Endodermal cell (in vitro differentiated cells): ENCODE data around the gene RFWD3. TPM values are rescaled to one million over a fixed set of nuclear protein-coding genes. Genes with fewer than 3 reads are reported as not detected.
"Not testable (repeated sequence)": the region's sequence is repeated elsewhere in the genome, so short reads cannot be mapped to it uniquely, and the experiment has no call there.

Experiments used
- DNase-seq: peaks from one replicate; pipeline ENCODE4 v3.0.0-alpha.2; 2017
- H3K27ac ChIP-seq: 2 replicates; pipeline ENCODE4 v1.5.1; 2013; ENCODE audit warnings: mild to moderate bottlenecking, low read depth, low read length, moderate library complexity
- H3K27me3 ChIP-seq: 2 replicates; pipeline ENCODE4 v1.6.1; 2013; ENCODE audit warnings: mild to moderate bottlenecking, low read length, moderate library complexity; ENCODE audit not compliant: insufficient read depth, control insufficient read depth, poor library complexity, severe bottlenecking
- H3K36me3 ChIP-seq: 2 replicates; pipeline ENCODE4 v1.7.0; 2013; ENCODE audit warnings: mild to moderate bottlenecking, low read length, moderate library complexity; ENCODE audit not compliant: control insufficient read depth, insufficient read depth
- H3K4me1 ChIP-seq: one replicate; pipeline ENCODE4 v1.7.0; 2013; ENCODE audit warnings: low read length; ENCODE audit not compliant: control insufficient read depth, insufficient read depth
- H3K4me3 ChIP-seq: 2 replicates; pipeline ENCODE4 v1.5.1; 2013; ENCODE audit warnings: mild to moderate bottlenecking, low read length, moderate library complexity
- H3K9ac ChIP-seq: 2 replicates; pipeline ENCODE4 v1.6.1; 2013; ENCODE audit warnings: mild to moderate bottlenecking, low read length, moderate library complexity; ENCODE audit not compliant: poor library complexity, severe bottlenecking; ENCODE audit errors: extremely low read depth
- H3K9me3 ChIP-seq: 2 replicates; pipeline ENCODE4 v1.6.1; 2013; ENCODE audit warnings: mild to moderate bottlenecking, low read length, moderate library complexity; ENCODE audit not compliant: control insufficient read depth
- H3K27ac Mint-ChIP-seq: 2 replicates; pipeline ENCODE4 v1.8.0; 2020; ENCODE audit warnings: mixed read lengths
- H3K27me3 Mint-ChIP-seq: 2 replicates; pipeline ENCODE4 v1.8.0; 2021; ENCODE audit warnings: mild to moderate bottlenecking, mixed read lengths; ENCODE audit not compliant: insufficient read depth
- H3K36me3 Mint-ChIP-seq: 2 replicates; pipeline ENCODE4 v1.8.0; 2020; ENCODE audit warnings: low read depth, mixed read lengths
- H3K4me1 Mint-ChIP-seq: 2 replicates; pipeline ENCODE4 v1.8.0; 2020; ENCODE audit warnings: mixed read lengths
- H3K4me3 Mint-ChIP-seq: 2 replicates; pipeline ENCODE4 v1.8.0; 2020; ENCODE audit warnings: mild to moderate bottlenecking, moderate library complexity, mixed read lengths
- H3K9me3 Mint-ChIP-seq: 2 replicates; pipeline ENCODE4 v1.8.0; 2020; ENCODE audit warnings: mild to moderate bottlenecking, mixed read lengths
- CTCF ChIP-seq: fragments of 200-600 bp; sonication (generic); conservative IDR thresholded peaks from 2 replicates; pipeline ENCODE4 v1.5.0; 2021; ENCODE audit warnings: antibody characterized with exemption, mild to moderate bottlenecking
- WGBS, 2 experiments: methylation state at CpG; one replicate each; pipeline versions ENCODE4 v1.1.5 to v1.1.7; 2013; ENCODE audit warnings: missing lambda C conversion rate in 2 of 2, mixed read lengths in 1 of 2; ENCODE audit not compliant: insufficient coverage in 1 of 2, insufficient read length in 1 of 2; 5-methylcytosine and 5-hydroxymethylcytosine counted together
- total RNA-seq, 2 donors: library from RNA; stranded (reverse); fragmentation: NEBNext Ultra II Directional in 1 of 2; extraction: Animal tissue kit (Norgen Biotek cat#: 25700) in 1 of 2; gene quantifications; 2 replicates in 1 of 2; 3 replicates in 1 of 2; pipeline ENCODE4 v1.2.1, GENCODE V29; 2021

RFWD3 gene
- total RNA-seq, 2 donors from 2014 or later: 81.7 to 97.7 TPM

GRCh38 chr16:74657870-74658642 lies 8.6 kb downstream of the RFWD3 start:
- H3K36me3 Mint-ChIP-seq: peaks cover 81% of the 10 kb centered on the region
- Histone ChIP-seq H3K9me3 (no peaks in the 10 kb centered on the region), H3K9ac (no peak overlapping the region), H3K4me1 (no peaks in the 10 kb centered on the region), H3K27me3 (no peaks in the 10 kb centered on the region), H3K36me3 (peaks cover 80% of the 10 kb centered on the region), H3K4me3 (no peak overlapping the region), H3K27ac (no peak overlapping the region)
- H3K9me3 Mint-ChIP-seq: no peaks in the 10 kb centered on the region
- no peak overlapping the region for H3K27ac Mint-ChIP-seq
- no peak for TF ChIP-seq CTCF
- no peaks in the 10 kb centered on the region for H3K27me3 Mint-ChIP-seq
- 82 to 88% methylated on average over 3 to 5 of the region's 5 CpGs for WGBS, 2 experiments
- H3K4me1 Mint-ChIP-seq: peaks cover 18% of the 10 kb centered on the region
- no peak overlapping the region for H3K4me3 Mint-ChIP-seq
- no peak for DNase-seq

- H3K36me3 Mint-ChIP-seq: peaks cover 75% of the 10 kb centered on the region
- no peaks in the 10 kb centered on the region for H3K9me3 Mint-ChIP-seq
- 88 to 96% methylated on average over 2 to 3 of the region's 3 CpGs for WGBS, 2 experiments
- Histone ChIP-seq H3K36me3 (peaks cover 75% of the 10 kb centered on the region), H3K9me3 (no peaks in the 10 kb centered on the region), H3K27ac (no peak overlapping the region), H3K4me1 (no peaks in the 10 kb centered on the region), H3K9ac (no peak overlapping the region), H3K4me3 (no peak overlapping the region), H3K27me3 (no peaks in the 10 kb centered on the region)
- no peak overlapping the region for H3K27ac Mint-ChIP-seq
- no peak for DNase-seq
- no peak overlapping the region for H3K4me3 Mint-ChIP-seq
- no peaks in the 10 kb centered on the region for H3K27me3 Mint-ChIP-seq
- peaks cover 18% of the 10 kb centered on the region for H3K4me1 Mint-ChIP-seq
- TF ChIP-seq CTCF: no peak
These were observed 12.1 kb downstream of the RFWD3 start for GRCh38 chr16:74654536-74655050.

GRCh38 chr16:74652883-74653282 lies 13.8 kb downstream of the RFWD3 start:
- H3K9ac ChIP-seq: not testable (repeated sequence)

More at GRCh38 chr16:74652883-74653282, 13.8 kb downstream of the RFWD3 start:
- Mint-ChIP-seq H3K4me1 (peaks cover 12% of the 10 kb centered on the region), H3K27ac (peak overlapping the region; percentile 64), H3K36me3 (peaks cover 70% of the 10 kb centered on the region)
- not testable (repeated sequence) for DNase-seq, H3K4me3 Mint-ChIP-seq, H3K9me3 ChIP-seq, H3K27ac ChIP-seq, H3K27me3 Mint-ChIP-seq, H3K4me3 ChIP-seq, H3K27me3 ChIP-seq, H3K9me3 Mint-ChIP-seq, H3K4me1 ChIP-seq
- WGBS, 2 experiments: 89 to 100% methylated on average over 1 to 2 of the region's 2 CpGs
- H3K36me3 ChIP-seq: peaks cover 75% of the 10 kb centered on the region
